ENCODE results near the gene TMEM132E.

Gene TMEM132E

GRCh38 chr17:34562387-34562786 lies 17.0 kb upstream of the TMEM132E start:
- Histone ChIP-seq H3K9ac (ENCODE audit: low read depth, low read length) (no peak overlapping the region), H3K4me1 (ENCODE audit: insufficient read depth, low read length) (0 out of 2 replicates have a peak, but pooled peaks cover under 1% of the 10 kb centered on the region), H3K9me3 (ENCODE audit: control insufficient read depth, insufficient read depth, low read length) (no peaks in the 10 kb centered on the region), H3K36me3 (ENCODE audit: insufficient read depth, low read length) (no peaks in the 10 kb centered on the region)

GRCh38 chr17:34565713-34566112 lies 13.7 kb upstream of the TMEM132E start:
- Histone ChIP-seq H3K36me3 (ENCODE audit: insufficient read depth, low read length) (no peaks in the 10 kb centered on the region), H3K9ac (ENCODE audit: low read depth, low read length) (no peak overlapping the region), H3K4me1 (ENCODE audit: insufficient read depth, low read length) (peaks cover 11% of the 10 kb centered on the region), H3K9me3 (ENCODE audit: control insufficient read depth, insufficient read depth, low read length) (no peaks in the 10 kb centered on the region)

GRCh38 chr17:34566201-34566600 lies 13.2 kb upstream of the TMEM132E start:
- Histone ChIP-seq H3K4me1 (ENCODE audit: insufficient read depth, low read length) (peaks cover 11% of the 10 kb centered on the region), H3K9me3 (ENCODE audit: control insufficient read depth, insufficient read depth, low read length) (no peaks in the 10 kb centered on the region), H3K36me3 (ENCODE audit: insufficient read depth, low read length) (no peaks in the 10 kb centered on the region), H3K9ac (ENCODE audit: low read depth, low read length) (no peak overlapping the region)

GRCh38 chr17:34566873-34567272 lies 12.5 kb upstream of the TMEM132E start:
- Histone ChIP-seq H3K9ac (ENCODE audit: low read depth, low read length) (no peak overlapping the region), H3K36me3 (ENCODE audit: insufficient read depth, low read length) (no peaks in the 10 kb centered on the region), H3K9me3 (ENCODE audit: control insufficient read depth, insufficient read depth, low read length) (no peaks in the 10 kb centered on the region), H3K4me1 (ENCODE audit: insufficient read depth, low read length) (peaks cover 11% of the 10 kb centered on the region)

- Histone ChIP-seq H3K9me3 (ENCODE audit: control insufficient read depth, insufficient read depth, low read length) (no peaks in the 10 kb centered on the region), H3K36me3 (ENCODE audit: insufficient read depth, low read length) (no peaks in the 10 kb centered on the region), H3K4me1 (ENCODE audit: insufficient read depth, low read length) (peaks cover 11% of the 10 kb centered on the region), H3K9ac (ENCODE audit: low read depth, low read length) (no peak overlapping the region; the same call in 1 of the 2 replicates)
These were observed 11.5 kb upstream of the TMEM132E start for GRCh38 chr17:34567691-34568465.

- no peak overlapping the region for H3K9ac ChIP-seq (ENCODE audit: low read depth, low read length)
These were observed 10.4 kb upstream of the TMEM132E start for GRCh38 chr17:34568953-34569352.

GRCh38 chr17:34569591-34569990 lies 9.8 kb upstream of the TMEM132E start:
- no peaks in the 10 kb centered on the region for H3K9me3 ChIP-seq (ENCODE audit: control insufficient read depth, insufficient read depth, low read length)
- no peak overlapping the region for H3K9ac ChIP-seq (ENCODE audit: low read depth, low read length)
- H3K4me1 ChIP-seq (ENCODE audit: insufficient read depth, low read length), result peaks cover 11% of the 10 kb centered on the region
- H3K36me3 ChIP-seq (ENCODE audit: insufficient read depth, low read length), result no peaks in the 10 kb centered on the region

More at GRCh38 chr17:34568953-34569352, 10.4 kb upstream of the TMEM132E start:
- Histone ChIP-seq H3K9me3 (ENCODE audit: control insufficient read depth, insufficient read depth, low read length) (no peaks in the 10 kb centered on the region), H3K4me1 (ENCODE audit: insufficient read depth, low read length) (peaks cover 11% of the 10 kb centered on the region), H3K36me3 (ENCODE audit: insufficient read depth, low read length) (no peaks in the 10 kb centered on the region)

- H3K9me3 ChIP-seq (ENCODE audit: control insufficient read depth, insufficient read depth, low read length), result no peaks in the 10 kb centered on the region
- H3K36me3 ChIP-seq (ENCODE audit: insufficient read depth, low read length), result no peaks in the 10 kb centered on the region
- peaks cover 11% of the 10 kb centered on the region for H3K4me1 ChIP-seq (ENCODE audit: insufficient read depth, low read length)
- H3K9ac ChIP-seq (ENCODE audit: low read depth, low read length), result no peak overlapping the region
These were observed 8.9 kb upstream of the TMEM132E start for GRCh38 chr17:34570506-34570905.

GRCh38 chr17:34571428-34572130 lies 7.8 kb upstream of the TMEM132E start:
- Histone ChIP-seq H3K9ac (ENCODE audit: low read depth, low read length) (no peak overlapping the region), H3K4me1 (ENCODE audit: insufficient read depth, low read length) (peaks cover 11% of the 10 kb centered on the region), H3K9me3 (ENCODE audit: control insufficient read depth, insufficient read depth, low read length) (no peaks in the 10 kb centered on the region), H3K36me3 (ENCODE audit: insufficient read depth, low read length) (no peaks in the 10 kb centered on the region)

- H3K9me3 ChIP-seq (ENCODE audit: control insufficient read depth, insufficient read depth, low read length), result no peaks in the 10 kb centered on the region
- no peak overlapping the region for H3K9ac ChIP-seq (ENCODE audit: low read depth, low read length)
- no peaks in the 10 kb centered on the region for H3K36me3 ChIP-seq (ENCODE audit: insufficient read depth, low read length)
- peaks cover 13% of the 10 kb centered on the region for H3K4me1 ChIP-seq (ENCODE audit: insufficient read depth, low read length)
These were observed 6.9 kb upstream of the TMEM132E start for GRCh38 chr17:34572483-34572882.

GRCh38 chr17:34575182-34575581 lies 4.2 kb upstream of the TMEM132E start:
- H3K36me3 ChIP-seq (ENCODE audit: insufficient read depth, low read length), result no peaks in the 10 kb centered on the region
- H3K9ac ChIP-seq (ENCODE audit: low read depth, low read length), result no peak overlapping the region
- peaks cover 15% of the 10 kb centered on the region for H3K4me1 ChIP-seq (ENCODE audit: insufficient read depth, low read length)
- no peaks in the 10 kb centered on the region for H3K9me3 ChIP-seq (ENCODE audit: control insufficient read depth, insufficient read depth, low read length)

GRCh38 chr17:34578016-34578415 lies 1.4 kb upstream of the TMEM132E start:
- Histone ChIP-seq H3K36me3 (ENCODE audit: insufficient read depth, low read length) (no peaks in the 10 kb centered on the region), H3K4me1 (ENCODE audit: insufficient read depth, low read length) (peaks cover 18% of the 10 kb centered on the region), H3K9ac (ENCODE audit: low read depth, low read length) (no peak overlapping the region), H3K9me3 (ENCODE audit: control insufficient read depth, insufficient read depth, low read length) (no peaks in the 10 kb centered on the region; the same call in 1 of the 2 replicates)

- Histone ChIP-seq H3K36me3 (ENCODE audit: insufficient read depth, low read length) (no peaks in the 10 kb centered on the region), H3K9me3 (ENCODE audit: control insufficient read depth, insufficient read depth, low read length) (no peaks in the 10 kb centered on the region; the same call in 1 of the 2 replicates), H3K9ac (ENCODE audit: low read depth, low read length) (peak overlapping the region; percentile 64; the same call in 1 of the 2 replicates), H3K4me1 (ENCODE audit: insufficient read depth, low read length) (peaks cover 18% of the 10 kb centered on the region)
These were observed 746 bp upstream of the TMEM132E start for GRCh38 chr17:34578656-34579016.

GRCh38 chr17:34579979-34580684 lies 750 bp downstream of the TMEM132E start:
- peak overlapping the region; percentile 64; the same call in 1 of the 2 replicates for H3K9ac ChIP-seq (ENCODE audit: low read depth, low read length)

More at GRCh38 chr17:34579979-34580684, 750 bp downstream of the TMEM132E start:
- Histone ChIP-seq H3K4me1 (ENCODE audit: insufficient read depth, low read length) (peaks cover 18% of the 10 kb centered on the region), H3K36me3 (ENCODE audit: insufficient read depth, low read length) (no peaks in the 10 kb centered on the region), H3K9me3 (ENCODE audit: control insufficient read depth, insufficient read depth, low read length) (no peaks in the 10 kb centered on the region; the same call in 1 of the 2 replicates)

Data from ES-I3 (cell line).